NCI-H526 treated with DMSO at 0.1 percent for 48 hours (cell line): ENCODE data around the gene STARD13.

Experiments
- DNase-seq: peaks from one replicate; lab custom pipeline; 2025; lab: John Stamatoyannopoulos, UW

The STARD13 gene

GRCh38 chr13:33285420-33286124 lies at the start of gene STARD13:
Gene STARD13, minus strand, starts transcription at chr13:33285755. Its CDS starts 117 bp downstream, at chr13:33285638.
- DNase-seq = peak; percentile 67

- no peak for DNase-seq
These were observed 49.3 kb upstream of the STARD13 start for GRCh38 chr13:33334831-33335230.

DNA sequence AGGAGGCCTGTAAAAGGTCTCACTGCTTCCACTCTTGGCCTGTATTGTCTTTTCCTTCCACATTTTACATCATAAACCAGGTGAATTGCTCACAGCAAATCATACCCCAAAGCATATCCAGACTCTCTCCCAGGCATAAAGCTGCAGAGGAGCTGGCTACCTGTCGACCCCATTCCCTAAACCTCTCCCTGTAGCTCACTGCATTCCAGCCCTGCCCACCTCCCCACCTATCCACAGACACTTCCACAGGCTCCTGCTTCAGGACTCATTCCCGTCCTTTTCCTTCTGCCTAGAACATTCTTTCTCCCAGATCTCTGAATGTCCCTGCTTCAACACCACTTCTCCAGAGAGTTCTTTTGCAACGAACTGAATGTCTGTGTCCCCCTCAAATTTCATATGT lies 46.4 kb upstream of the STARD13 start:
- no peak for DNase-seq

GRCh38 chr13:33330483-33330882 lies 44.9 kb upstream of the STARD13 start:
- DNase-seq = no peak

GRCh38 chr13:33328701-33329100 lies 43.1 kb upstream of the STARD13 start:
- no peak for DNase-seq

DNA sequence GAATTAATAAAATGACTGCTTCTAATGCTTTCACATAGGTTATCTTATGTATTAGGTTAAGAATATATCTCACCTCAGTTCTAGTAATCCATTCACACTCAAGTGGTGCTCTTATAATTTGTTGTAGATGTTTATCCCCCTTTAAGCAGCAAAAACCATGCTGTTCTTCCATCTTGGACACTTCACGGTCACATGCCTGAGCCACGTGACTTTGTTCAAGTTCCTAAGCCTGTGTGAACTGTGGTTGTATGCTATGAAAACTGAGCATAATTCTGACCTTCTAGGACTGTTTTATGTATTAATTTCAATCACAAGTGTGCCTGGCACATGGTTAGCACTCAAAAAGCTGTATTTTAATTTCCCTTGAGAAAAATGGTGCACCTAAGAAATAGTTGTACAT lies 41.2 kb upstream of the STARD13 start:
- no peak for DNase-seq

- no peak for DNase-seq
These were observed 40.7 kb upstream of the STARD13 start for GRCh38 chr13:33326246-33326645.

DNA sequence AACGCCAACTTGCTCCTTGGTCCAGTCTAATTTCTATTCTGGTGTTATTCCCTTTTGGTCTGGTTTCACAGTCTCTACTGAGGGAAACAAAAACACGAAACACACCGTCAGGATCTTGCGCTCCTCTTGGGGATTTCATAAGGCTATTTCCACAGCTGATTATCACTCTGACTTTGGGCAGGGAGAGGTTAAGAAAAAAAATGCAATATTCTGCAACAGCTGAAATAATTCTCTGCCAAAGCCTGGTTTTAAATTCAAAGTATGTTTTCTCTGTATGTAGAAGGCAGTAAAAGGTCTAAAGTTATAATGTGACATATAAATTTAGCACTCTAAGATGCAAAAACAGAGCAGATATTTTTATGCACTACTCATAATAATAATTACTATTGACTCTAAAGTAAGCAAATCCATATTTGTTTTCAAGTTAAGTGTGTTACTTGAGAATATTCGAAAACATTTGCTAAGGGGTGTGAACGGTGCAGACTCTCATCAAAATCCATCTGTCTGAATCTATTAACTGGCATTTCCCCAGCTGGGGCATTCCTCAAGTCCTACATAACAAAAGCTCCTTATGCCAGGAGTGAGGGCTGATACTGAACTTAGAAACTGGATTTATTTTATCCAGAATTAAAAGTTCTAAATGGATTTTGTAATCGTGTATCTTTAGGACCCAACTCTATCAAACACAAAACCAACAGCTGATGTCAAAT lies 38.4 kb upstream of the STARD13 start:
- DNase-seq = no peak

GRCh38 chr13:33322965-33323668 lies 37.6 kb upstream of the STARD13 start:
- DNase-seq = no peak

- DNase-seq = no peak
These were observed 36.9 kb upstream of the STARD13 start for GRCh38 chr13:33322543-33322809.

DNA sequence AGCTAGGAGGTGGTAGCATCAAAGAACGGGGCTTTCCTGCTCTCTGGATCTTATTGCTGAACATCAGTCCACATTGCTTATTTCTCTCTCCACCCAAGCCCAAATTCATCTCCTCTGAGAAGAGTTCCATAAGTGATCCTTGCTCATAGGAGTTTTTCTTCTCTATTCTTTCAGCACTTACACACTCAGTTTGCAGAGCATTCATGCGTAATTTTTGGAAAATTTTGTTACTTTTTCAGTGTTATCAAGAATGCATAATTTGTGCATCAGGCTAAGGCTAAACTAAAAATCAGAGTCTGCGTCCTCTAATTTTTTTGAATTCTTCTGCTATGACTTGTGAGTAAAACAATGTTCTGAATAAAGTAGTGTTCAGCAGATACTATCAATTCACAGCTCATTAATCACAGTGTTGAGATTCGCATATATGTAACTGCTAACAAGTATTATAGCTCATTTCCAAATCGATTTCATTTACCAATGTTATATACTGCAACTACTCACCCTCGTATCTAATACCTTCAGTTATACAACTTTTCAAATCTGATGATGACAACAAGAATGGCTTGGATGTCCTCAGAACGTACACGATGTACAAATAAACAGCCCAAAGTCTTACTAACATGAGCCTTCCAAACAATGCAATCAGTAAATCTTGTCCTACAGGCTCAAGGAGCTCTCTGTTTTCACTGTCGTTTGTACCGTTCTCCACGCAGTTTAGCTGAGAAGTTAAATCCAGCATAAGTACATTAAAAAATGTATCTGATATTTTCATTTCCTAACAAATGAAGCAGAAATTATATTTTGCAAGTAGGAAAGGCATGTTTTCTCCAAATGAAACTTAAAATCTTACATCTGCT lies 36.4 kb upstream of the STARD13 start:
- no peak for DNase-seq

GRCh38 chr13:33319859-33320258 lies 34.3 kb upstream of the STARD13 start:
- no peak for DNase-seq

- no peak for DNase-seq
These were observed 33.2 kb upstream of the STARD13 start for GRCh38 chr13:33318744-33319143.

DNA sequence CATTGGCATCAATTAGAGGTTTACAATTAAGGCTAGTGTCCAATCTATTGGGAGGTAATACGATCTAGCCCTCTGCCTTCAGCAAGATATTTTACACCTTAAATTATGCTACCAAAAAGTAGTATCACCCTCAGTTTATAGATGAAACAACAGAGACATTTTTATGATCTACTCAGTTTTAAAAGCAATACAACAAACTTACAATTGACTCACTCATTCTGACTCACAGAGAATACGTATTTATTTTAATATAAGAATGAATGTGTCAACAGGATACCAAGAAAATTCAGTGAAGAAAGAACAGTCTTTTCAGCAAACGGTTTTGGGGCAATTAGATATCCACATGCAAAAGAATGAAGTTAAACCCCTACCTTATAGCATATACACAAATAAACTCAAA lies 32.5 kb upstream of the STARD13 start:
- DNase-seq = no peak

GRCh38 chr13:33316890-33317289 lies 31.3 kb upstream of the STARD13 start:
- DNase-seq = no peak

DNA sequence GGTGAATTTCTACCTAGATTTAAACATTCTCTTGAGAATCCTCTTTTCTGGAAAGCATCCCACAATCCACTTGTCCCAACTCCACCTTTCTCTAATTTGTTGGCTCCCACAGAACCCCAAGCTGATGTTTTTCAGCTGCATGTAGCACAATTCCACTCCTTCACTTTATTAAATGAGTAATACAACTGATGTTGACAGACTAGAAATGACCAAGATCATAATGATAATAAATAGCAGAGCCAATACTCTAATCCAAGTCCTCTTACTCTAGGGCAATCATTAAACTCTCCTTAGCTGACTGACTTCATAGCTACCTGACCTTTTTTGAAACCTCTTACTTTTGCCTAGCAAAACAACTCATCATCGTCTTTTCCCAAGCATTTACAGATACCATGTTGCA lies 27.9 kb upstream of the STARD13 start:
- DNase-seq = no peak

GRCh38 chr13:33312861-33313212 lies 27.3 kb upstream of the STARD13 start:
- no peak for DNase-seq

DNA sequence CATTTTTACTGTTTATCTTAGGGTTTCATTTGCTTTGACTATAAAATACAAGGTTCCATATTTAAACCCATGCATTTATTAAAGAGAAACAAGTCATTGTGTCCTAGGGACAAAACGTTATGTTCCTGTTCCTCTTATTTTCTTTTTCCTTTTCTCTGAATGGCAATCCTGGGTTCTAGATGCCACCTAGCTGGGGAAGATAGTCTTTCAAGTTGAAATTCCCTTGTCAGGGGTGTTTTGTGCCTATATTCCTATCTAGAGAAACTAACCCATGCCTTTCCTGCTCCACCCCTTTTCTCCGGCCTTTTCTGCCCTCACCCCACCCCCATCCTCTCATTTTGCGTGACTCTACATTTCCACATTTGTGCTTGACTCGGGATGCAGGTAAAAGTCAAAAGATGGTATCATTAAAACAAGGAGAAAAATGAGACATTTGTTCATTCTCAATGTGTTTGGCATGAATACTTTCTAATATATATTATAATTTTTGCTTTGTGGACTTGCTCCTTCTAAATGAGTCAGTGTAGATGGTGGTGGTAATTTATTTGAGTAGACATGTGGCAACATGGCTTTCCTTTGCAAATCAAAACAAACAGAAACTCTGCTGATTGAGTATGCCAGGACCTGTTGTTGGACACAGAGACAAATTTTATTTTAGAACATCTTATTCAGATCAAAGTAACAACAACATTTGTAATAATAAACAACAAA lies 26.8 kb upstream of the STARD13 start:
- DNase-seq = no peak

DNA sequence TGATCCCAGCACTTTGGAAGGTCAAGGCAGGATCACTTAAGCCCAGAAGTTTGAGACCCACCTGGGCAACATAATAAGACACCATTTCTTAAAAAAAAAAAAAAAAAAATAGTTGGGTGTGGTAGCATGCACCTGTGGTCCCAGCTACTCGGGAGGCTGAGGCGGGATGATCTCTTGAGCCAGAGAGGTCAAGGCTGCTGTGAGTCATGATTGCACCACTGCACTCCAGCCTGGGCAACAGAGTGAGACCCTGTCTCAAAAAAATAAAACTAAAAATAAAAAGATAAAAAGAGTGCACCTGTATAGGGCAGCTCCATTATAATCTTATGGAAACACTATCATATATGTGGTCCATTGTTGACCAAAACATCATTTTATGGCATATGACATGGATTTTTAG lies 25.5 kb upstream of the STARD13 start:
- DNase-seq = no peak

- DNase-seq = no peak
These were observed 24.9 kb upstream of the STARD13 start for GRCh38 chr13:33310245-33311038.

DNA sequence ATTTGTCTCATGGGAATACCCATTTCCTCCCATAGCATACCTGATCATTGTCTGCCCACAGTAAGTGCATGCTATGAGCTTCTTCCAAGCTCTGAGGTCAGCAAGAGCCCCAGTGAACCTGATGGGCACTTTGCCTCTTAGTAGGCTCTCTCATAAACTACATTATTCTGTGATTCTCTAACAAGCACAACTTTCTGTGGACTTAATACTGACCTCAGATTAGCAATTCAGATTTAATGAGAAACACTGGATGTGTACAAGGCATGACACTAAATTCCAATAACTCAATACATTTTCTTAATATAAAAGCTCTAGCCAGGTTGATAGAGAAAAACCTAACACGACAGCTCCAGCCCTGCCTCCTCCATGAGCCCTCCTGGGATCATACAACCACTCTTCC lies 23.3 kb upstream of the STARD13 start:
- DNase-seq = no peak
